ENCODE results near the gene NOTUM. TPM values are rescaled to one million over a fixed set of nuclear protein-coding genes. Genes with fewer than 3 reads are reported as not detected.

NOTUM gene
- total and polyA plus RNA-seq, 9 of the 15 experiments (the other 6 are each of a cell fraction or from before 2014, with no cell fraction given) = 0.03 to 14.0 (median 4.1) TPM

DNA sequence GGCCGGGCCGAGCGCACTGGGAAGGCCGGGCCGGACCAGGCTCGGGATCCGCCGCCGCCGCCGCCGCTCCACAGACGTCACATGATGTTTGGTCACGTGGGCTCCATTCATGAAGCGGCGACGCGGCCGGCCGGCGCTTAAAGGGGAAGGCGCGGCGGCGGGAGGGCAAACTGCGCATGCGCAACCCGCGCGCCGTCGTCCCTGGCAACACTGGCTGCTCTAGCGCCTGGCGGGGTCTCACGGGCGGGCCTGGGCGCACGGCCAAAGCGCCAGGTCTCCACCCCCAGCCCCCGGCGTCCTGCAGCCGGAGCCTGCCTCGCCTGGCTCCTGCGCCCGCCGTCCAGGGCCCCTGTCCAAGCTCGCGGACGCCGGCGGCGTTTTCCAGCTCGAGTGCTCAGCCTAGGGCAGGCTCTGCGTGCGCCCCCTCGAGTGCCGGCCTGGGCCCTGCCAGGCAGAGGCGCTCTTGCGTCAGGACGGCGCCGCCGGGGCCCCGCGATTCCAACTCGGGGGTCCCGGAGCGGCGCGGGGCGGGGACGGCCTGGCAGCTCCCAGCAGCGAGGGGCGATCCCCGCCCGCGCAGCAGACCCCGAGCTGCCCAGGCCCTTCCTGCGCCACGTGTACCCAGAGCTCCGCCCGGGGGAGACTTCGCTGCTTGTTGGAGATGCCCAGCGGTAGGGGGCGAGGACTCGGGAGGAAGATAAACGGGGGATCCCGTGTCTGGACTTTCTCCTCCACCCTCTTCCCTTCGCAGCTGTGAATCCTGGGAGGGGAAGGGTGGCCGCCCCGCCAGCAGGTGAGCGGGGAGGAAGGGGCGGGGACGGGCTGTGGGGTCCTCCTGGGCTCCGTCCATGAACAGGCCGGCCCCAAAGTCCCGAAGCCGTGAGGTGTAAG is 33.1 kb downstream of the NOTUM start, which contains the start of gene MAFG (continued):
- TF ChIP-seq ZBTB1 (CRISPR knock-in tag; IDR thresholded peaks at IDR 0.05; ENCODE audit: borderline replicate concordance, low read depth) (no peak; the same call in 1 of the 2 replicates), SP1 (CRISPR knock-in tag; IDR thresholded peaks at IDR 0.05) (0 out of 2 replicates have a peak, but pooled peaks have one; percentile 21), TCF7 (IDR thresholded peaks at IDR 0.05; ENCODE audit: borderline replicate concordance) (peak; percentile 24; the same call in 1 of the 2 replicates), ZFP30 (CRISPR knock-in tag; IDR thresholded peaks at IDR 0.05; ENCODE audit: borderline replicate concordance) (no peak), ZFP1 (CRISPR knock-in tag; IDR thresholded peaks at IDR 0.05) (peak; percentile 37; the same call in 1 of the 2 replicates), ZNF644 (tag; IDR thresholded peaks at IDR 0.05; ENCODE audit: low read depth) (no peak), CXXC5 (CRISPR knock-in tag; IDR thresholded peaks at IDR 0.05) (peak; percentile 84)
- TF ChIP-seq, protein P1, sequence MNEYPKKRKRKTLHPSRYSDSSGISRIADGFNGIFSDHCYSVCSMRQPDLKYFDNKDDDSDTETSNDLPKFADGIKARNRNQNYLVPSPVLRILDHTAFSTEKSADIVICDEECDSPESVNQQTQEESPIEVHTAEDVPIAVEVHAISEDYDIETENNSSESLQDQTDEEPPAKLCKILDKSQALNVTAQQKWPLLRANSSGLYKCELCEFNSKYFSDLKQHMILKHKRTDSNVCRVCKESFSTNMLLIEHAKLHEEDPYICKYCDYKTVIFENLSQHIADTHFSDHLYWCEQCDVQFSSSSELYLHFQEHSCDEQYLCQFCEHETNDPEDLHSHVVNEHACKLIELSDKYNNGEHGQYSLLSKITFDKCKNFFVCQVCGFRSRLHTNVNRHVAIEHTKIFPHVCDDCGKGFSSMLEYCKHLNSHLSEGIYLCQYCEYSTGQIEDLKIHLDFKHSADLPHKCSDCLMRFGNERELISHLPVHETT (CRISPR knock-in tag; conservative IDR thresholded peaks at IDR 0.05 in 1 of 2, IDR thresholded peaks at IDR 0.05 in 1 of 2) = 0 out of 4 replicates have a peak, but pooled peaks of 1 of the 2 experiments have one; percentile 36
- TF ChIP-seq, protein P2, sequence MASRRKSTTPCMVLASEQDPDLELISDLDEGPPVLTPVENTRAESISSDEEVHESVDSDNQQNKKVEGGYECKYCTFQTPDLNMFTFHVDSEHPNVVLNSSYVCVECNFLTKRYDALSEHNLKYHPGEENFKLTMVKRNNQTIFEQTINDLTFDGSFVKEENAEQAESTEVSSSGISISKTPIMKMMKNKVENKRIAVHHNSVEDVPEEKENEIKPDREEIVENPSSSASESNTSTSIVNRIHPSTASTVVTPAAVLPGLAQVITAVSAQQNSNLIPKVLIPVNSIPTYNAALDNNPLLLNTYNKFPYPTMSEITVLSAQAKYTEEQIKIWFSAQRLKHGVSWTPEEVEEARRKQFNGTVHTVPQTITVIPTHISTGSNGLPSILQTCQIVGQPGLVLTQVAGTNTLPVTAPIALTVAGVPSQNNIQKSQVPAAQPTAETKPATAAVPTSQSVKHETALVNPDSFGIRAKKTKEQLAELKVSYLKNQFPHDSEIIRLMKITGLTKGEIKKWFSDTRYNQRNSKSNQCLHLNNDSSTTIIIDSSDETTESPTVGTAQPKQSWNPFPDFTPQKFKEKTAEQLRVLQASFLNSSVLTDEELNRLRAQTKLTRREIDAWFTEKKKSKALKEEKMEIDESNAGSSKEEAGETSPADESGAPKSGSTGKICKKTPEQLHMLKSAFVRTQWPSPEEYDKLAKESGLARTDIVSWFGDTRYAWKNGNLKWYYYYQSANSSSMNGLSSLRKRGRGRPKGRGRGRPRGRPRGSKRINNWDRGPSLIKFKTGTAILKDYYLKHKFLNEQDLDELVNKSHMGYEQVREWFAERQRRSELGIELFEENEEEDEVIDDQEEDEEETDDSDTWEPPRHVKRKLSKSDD (conservative IDR thresholded peaks at IDR 0.05; ENCODE audit: low read length) = no peak
- TF ChIP-seq, protein P3, sequence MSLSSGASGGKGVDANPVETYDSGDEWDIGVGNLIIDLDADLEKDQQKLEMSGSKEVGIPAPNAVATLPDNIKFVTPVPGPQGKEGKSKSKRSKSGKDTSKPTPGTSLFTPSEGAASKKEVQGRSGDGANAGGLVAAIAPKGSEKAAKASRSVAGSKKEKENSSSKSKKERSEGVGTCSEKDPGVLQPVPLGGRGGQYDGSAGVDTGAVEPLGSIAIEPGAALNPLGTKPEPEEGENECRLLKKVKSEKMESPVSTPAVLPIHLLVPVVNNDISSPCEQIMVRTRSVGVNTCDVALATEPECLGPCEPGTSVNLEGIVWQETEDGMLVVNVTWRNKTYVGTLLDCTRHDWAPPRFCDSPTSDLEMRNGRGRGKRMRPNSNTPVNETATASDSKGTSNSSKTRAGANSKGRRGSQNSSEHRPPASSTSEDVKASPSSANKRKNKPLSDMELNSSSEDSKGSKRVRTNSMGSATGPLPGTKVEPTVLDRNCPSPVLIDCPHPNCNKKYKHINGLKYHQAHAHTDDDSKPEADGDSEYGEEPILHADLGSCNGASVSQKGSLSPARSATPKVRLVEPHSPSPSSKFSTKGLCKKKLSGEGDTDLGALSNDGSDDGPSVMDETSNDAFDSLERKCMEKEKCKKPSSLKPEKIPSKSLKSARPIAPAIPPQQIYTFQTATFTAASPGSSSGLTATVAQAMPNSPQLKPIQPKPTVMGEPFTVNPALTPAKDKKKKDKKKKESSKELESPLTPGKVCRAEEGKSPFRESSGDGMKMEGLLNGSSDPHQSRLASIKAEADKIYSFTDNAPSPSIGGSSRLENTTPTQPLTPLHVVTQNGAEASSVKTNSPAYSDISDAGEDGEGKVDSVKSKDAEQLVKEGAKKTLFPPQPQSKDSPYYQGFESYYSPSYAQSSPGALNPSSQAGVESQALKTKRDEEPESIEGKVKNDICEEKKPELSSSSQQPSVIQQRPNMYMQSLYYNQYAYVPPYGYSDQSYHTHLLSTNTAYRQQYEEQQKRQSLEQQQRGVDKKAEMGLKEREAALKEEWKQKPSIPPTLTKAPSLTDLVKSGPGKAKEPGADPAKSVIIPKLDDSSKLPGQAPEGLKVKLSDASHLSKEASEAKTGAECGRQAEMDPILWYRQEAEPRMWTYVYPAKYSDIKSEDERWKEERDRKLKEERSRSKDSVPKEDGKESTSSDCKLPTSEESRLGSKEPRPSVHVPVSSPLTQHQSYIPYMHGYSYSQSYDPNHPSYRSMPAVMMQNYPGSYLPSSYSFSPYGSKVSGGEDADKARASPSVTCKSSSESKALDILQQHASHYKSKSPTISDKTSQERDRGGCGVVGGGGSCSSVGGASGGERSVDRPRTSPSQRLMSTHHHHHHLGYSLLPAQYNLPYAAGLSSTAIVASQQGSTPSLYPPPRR (CRISPR knock-in tag; IDR thresholded peaks at IDR 0.05; ENCODE audit: borderline replicate concordance) = no peak
- TF ChIP-seq, protein P4, sequence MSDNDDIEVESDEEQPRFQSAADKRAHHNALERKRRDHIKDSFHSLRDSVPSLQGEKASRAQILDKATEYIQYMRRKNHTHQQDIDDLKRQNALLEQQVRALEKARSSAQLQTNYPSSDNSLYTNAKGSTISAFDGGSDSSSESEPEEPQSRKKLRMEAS (CRISPR knock-in tag; IDR thresholded peaks at IDR 0.05) = peak; percentile 45; the same call in 1 of the 2 replicates
- TF ChIP-seq, protein P5, sequence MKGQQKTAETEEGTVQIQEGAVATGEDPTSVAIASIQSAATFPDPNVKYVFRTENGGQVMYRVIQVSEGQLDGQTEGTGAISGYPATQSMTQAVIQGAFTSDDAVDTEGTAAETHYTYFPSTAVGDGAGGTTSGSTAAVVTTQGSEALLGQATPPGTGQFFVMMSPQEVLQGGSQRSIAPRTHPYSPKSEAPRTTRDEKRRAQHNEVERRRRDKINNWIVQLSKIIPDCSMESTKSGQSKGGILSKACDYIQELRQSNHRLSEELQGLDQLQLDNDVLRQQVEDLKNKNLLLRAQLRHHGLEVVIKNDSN (CRISPR knock-in tag; IDR thresholded peaks at IDR 0.05) = peak; percentile 96
